KMS-11 (cell line): ENCODE results near the gene IDUA.
"Not testable (repeated sequence)": the region's sequence is repeated elsewhere in the genome, so short reads cannot be mapped to it uniquely, and the experiment has no call there.

Source experiments
- H2AFZ ChIP-seq: fragments of 200-600 bp; sonication (generic); 2 replicates; pipeline ENCODE4 v1.6.1; 2016; ENCODE audit warnings: antibody characterized with exemption, mixed run types, low read depth
- H3K27ac ChIP-seq: fragments of 200-600 bp; sonication (generic); 2 replicates; pipeline ENCODE4 v1.6.1; 2016; ENCODE audit warnings: mild to moderate bottlenecking, mixed run types
- H3K27me3 ChIP-seq: fragments of 200-600 bp; sonication (generic); 2 replicates; pipeline ENCODE4 v1.6.1; 2017; ENCODE audit warnings: mild to moderate bottlenecking, low read depth, mixed run types, moderate library complexity; ENCODE audit not compliant: insufficient read depth
- H3K36me3 ChIP-seq: fragments of 200-600 bp; sonication (generic); 2 replicates; pipeline ENCODE4 v1.6.1; 2017; ENCODE audit warnings: mild to moderate bottlenecking, mixed run types; ENCODE audit not compliant: insufficient read depth
- H3K4me1 ChIP-seq: fragments of 200-600 bp; sonication (generic); 2 replicates; pipeline ENCODE4 v1.6.1; 2016; ENCODE audit warnings: mild to moderate bottlenecking, low read depth, mixed run types; ENCODE audit not compliant: poor library complexity, severe bottlenecking
- H3K4me2 ChIP-seq: fragments of 200-600 bp; sonication (generic); 2 replicates; pipeline ENCODE4 v1.7.0; 2016; ENCODE audit warnings: mild to moderate bottlenecking, mixed run types
- H3K4me3 ChIP-seq: fragments of 200-600 bp; sonication (generic); IDR thresholded peaks from 2 replicates; pipeline ENCODE4 v1.6.1; 2017; ENCODE audit warnings: low read depth, low read length, mixed read lengths; ENCODE audit not compliant: insufficient read depth
- H3K79me2 ChIP-seq: fragments of 200-600 bp; sonication (generic); 2 replicates; pipeline ENCODE4 v1.6.1; 2016; ENCODE audit warnings: low read depth, mixed run types; ENCODE audit not compliant: insufficient read depth
- H3K9ac ChIP-seq: fragments of 200-600 bp; sonication (generic); 2 replicates; pipeline ENCODE4 v1.6.1; 2016; ENCODE audit warnings: mild to moderate bottlenecking, mixed run types
- H4K20me1 ChIP-seq: fragments of 200-600 bp; sonication (generic); 2 replicates; pipeline ENCODE4 v1.6.1; 2016; ENCODE audit warnings: mild to moderate bottlenecking, mixed run types; ENCODE audit not compliant: insufficient read depth
- TF ChIP-seq, protein P1 (sequence below): fragments of 200-600 bp; sonication (generic); conservative IDR thresholded peaks from 2 replicates; pipeline ENCODE4 v1.6.1; 2017; ENCODE audit warnings: low read depth, mild to moderate bottlenecking, antibody characterized with exemption, low read length, moderate library complexity, mixed read lengths

Gene IDUA

DNA sequence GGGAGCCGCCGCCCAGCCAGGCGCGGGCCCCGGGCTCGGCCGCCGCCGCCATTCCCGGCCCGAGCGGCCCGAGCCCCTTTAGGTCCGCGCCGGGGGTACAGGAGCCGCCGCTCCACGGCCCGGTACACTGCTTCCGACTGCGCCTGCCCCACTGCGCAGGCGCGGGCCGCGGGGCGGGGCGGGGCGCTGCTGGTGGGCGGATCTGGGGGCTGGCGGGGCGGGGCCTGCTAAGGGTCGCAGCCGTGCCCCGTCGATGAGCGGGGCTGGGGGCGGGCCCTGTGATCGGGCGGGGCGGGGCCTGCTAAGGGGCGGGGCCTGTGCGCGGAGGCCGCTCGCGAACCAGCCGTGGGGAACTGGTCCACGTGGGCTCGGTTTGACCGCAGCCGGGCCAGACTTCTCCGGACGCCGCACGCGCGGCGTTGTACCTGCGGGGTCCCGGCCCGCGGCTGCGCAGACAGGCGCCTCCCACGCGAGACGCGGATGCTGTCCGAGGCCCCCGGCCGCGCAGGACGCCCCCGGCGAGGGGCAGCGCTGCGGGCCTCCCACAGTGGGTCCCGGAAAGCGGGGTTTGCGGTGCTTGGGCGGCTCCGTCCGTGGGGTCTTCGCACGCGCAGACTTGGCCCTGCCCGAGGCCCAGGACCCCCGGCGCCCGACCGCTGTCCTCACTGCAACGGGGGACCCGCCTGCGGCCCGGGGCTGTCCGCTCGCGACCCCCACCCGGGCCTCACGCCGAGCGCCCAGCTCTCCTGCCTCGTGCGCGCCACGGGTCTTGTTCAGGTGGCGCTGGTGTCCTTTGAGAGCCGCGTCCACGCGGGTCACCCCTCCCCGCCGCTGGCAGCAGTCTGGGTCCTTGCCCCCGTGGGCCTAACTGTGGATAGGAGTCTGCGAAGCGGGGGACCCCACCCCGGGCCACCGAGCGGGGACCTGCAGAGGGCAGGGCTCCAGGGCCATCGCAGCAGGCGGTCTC lies 13.1 kb upstream of the IDUA start, which contains the start of gene DGKQ:
DGKQ (minus strand) TSS at position 139 of the 967 bp plus-strand sequence; CDS start at position 52, 87 bp downstream.
- no peaks in the 10 kb centered on the region for H3K4me1 ChIP-seq
- no peaks in the 10 kb centered on the region for H3K36me3 ChIP-seq
- H3K4me3 ChIP-seq, result no peak within 1 kb of the TSS
- H3K27me3 ChIP-seq, result no peaks in the 10 kb centered on the region
- TF ChIP-seq, protein P1, sequence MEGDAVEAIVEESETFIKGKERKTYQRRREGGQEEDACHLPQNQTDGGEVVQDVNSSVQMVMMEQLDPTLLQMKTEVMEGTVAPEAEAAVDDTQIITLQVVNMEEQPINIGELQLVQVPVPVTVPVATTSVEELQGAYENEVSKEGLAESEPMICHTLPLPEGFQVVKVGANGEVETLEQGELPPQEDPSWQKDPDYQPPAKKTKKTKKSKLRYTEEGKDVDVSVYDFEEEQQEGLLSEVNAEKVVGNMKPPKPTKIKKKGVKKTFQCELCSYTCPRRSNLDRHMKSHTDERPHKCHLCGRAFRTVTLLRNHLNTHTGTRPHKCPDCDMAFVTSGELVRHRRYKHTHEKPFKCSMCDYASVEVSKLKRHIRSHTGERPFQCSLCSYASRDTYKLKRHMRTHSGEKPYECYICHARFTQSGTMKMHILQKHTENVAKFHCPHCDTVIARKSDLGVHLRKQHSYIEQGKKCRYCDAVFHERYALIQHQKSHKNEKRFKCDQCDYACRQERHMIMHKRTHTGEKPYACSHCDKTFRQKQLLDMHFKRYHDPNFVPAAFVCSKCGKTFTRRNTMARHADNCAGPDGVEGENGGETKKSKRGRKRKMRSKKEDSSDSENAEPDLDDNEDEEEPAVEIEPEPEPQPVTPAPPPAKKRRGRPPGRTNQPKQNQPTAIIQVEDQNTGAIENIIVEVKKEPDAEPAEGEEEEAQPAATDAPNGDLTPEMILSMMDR, result no peak
- H4K20me1 ChIP-seq, result no peaks in the 10 kb centered on the region
- H3K4me2 ChIP-seq, result no peak within 1 kb of the TSS
- no peak within 1 kb of the TSS for H3K27ac ChIP-seq
- no peaks in the 10 kb centered on the region for H3K79me2 ChIP-seq
- no peak within 1 kb of the TSS for H2AFZ ChIP-seq
- no peak within 1 kb of the TSS for H3K9ac ChIP-seq

DNA sequence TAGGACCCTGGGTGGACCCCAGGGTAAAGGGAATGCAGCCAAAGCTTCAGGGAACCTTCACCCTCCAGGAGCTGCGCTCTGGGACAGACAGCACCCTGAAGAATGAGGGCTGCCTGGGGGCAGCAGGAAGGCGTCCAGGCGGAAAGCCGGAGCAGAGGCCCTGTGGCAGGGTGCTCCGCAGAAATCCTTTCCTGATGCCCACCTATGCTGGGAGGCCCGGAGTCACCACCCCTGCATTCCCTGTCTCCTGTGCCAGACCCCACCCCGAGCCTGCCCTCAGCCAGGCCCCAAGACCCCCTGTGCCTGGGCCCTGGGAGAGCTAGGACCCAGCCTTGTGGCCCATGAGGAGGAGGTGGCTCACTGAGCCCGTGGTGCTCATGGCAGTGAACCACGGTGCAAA lies 12.2 kb upstream of the IDUA start:
- H3K4me2 ChIP-seq, result no peak overlapping the region
- no peaks in the 10 kb centered on the region for H3K36me3 ChIP-seq
- no peaks in the 10 kb centered on the region for H3K79me2 ChIP-seq
- H3K27me3 ChIP-seq, result no peaks in the 10 kb centered on the region
- no peak overlapping the region for H3K27ac ChIP-seq
- no peak overlapping the region for H3K9ac ChIP-seq
- no peaks in the 10 kb centered on the region for H3K4me1 ChIP-seq
- H4K20me1 ChIP-seq, result no peaks in the 10 kb centered on the region
- H3K4me3 ChIP-seq, result no peak overlapping the region
- TF ChIP-seq, protein P1, result no peak
- H2AFZ ChIP-seq, result no peak overlapping the region

DNA sequence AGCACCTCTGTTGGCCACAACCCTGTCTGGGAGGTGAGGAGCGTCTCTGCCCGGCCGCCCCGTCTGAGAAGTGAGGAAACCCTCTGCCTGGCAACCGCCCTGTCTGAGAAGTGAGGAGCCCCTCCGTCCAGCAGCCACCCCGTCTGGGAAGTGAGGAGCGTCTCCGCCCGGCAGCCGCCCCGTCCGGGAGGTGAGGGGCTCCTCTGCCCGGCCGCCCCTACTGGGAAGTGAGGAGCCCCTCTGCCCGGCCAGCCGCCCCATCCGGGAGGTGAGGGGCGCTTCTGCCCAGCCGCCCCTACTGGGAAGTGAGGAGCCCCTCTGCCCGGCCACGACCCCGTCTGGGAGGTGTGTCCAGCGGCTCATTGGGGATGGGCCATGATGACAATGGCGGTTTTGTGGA lies 10.8 kb upstream of the IDUA start:
- H3K27me3 ChIP-seq, H4K20me1 ChIP-seq, H3K4me3 ChIP-seq, H3K36me3 ChIP-seq, H2AFZ ChIP-seq, H3K4me1 ChIP-seq, H3K27ac ChIP-seq, H3K4me2 ChIP-seq, H3K9ac ChIP-seq, H3K79me2 ChIP-seq: not testable (repeated sequence)

DNA sequence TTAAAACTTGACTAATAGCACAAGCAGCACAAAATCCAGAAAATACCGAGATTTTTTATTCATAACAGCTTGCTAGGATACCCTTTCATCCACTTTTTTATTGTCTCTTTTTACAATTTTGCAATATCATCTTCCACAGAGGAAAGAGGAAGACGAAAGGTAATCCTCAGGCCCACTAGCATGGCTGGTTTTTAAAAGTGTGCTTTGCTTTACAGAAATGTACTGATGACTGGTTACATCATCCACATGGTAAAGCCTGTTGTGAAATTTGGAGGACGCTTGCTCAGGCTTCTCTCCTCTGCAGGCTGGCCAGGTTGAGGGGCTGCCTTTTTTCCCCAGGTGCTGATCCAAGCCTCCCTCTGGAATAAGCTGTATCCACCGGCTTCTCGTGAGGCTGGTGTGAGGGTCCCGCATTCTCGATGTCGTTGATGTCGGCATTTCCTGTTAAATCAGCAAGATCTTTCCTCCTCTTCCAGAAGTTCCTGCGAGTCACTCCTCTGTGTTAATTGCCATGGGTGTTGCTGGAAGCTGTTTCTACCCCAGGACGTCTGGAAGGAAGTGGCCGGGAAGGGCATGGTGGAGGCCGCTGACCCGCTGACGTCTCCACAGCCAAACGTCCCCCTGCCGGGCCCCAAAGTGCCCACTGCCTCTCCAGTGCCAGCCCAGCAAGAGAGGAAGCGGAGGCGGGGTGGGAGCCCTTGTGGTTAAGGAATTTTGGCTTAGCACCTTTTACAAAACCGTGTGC lies 7.7 kb upstream of the IDUA start:
- H3K9ac ChIP-seq, result no peak overlapping the region

More for the DNA sequence above, 7.7 kb upstream of the IDUA start:
- H3K79me2 ChIP-seq, result no peaks in the 10 kb centered on the region
- H4K20me1 ChIP-seq, result no peaks in the 10 kb centered on the region
- no peak overlapping the region for H3K4me2 ChIP-seq
- no peak overlapping the region for H2AFZ ChIP-seq
- no peak overlapping the region for H3K4me3 ChIP-seq
- H3K27me3 ChIP-seq, result peaks cover 2% of the 10 kb centered on the region; the same call in 1 of the 2 replicates
- no peaks in the 10 kb centered on the region for H3K4me1 ChIP-seq
- no peaks in the 10 kb centered on the region for H3K36me3 ChIP-seq
- no peak overlapping the region for H3K27ac ChIP-seq
- TF ChIP-seq, protein P1, result no peak
